Heart left ventricle (tissue), 13 donors: Measurements from ENCODE around the gene LY6G5B.

ENCODE experiments used
- POLR2A ChIP-seq, 2 donors: fragments of 450-650 bp; IDR thresholded peaks; one replicate each; pipeline ENCODE4 v1.6.1; 2017; ENCODE audit warnings: antibody characterized with exemption in 2 of 2, mild to moderate bottlenecking in 2 of 2, moderate library complexity in 2 of 2
- TF ChIP-seq, protein P1 (sequence below), 12 donors: fragments of 200-600 bp; sonication (generic) in 4 of 12; IDR thresholded peaks; one replicate each; pipeline versions ENCODE4 v1.5.0 to v1.8.0; 2018 to 2022; ENCODE audit warnings: antibody characterized with exemption in 12 of 12, mild to moderate bottlenecking in 5 of 12
- donor health status: ischemic (EF 13 %, LVEDD 7.1; RV severe dilation, severe dysfunction).
- donor health status: DM: no; HTN: yes; CAD: no.
- donor health status: DM: no; HTN: no; CAD: no.
- donor health status: ischemic (EF 25% LVEDD 6.9; RV normal size, moderate dysfunction).
- donor health status: ischemic (EF 25% LVEDD 5.7; RV mildly dilated, moderate dysfunction).
- donor health status: ischemic (EF 35%, LVEDD 5.7; RV mildly dilated, moderate dysfunction).
- donor health status: nonischemic (EF 11% LVEDD 7.7; RV severe dilation, severe dysfunction).
- donor health status: DM: yes; HTN: yes; CAD: no.
- donor health status: PGD.
- donor health status: ischemic (EF 29% LVEDD 5.4; RV normal size, mild dysfunction).
- donor health status: nonischemic (EF 23%, LVEDD 6.1; RV moderate dilation, normal function).

DNA sequence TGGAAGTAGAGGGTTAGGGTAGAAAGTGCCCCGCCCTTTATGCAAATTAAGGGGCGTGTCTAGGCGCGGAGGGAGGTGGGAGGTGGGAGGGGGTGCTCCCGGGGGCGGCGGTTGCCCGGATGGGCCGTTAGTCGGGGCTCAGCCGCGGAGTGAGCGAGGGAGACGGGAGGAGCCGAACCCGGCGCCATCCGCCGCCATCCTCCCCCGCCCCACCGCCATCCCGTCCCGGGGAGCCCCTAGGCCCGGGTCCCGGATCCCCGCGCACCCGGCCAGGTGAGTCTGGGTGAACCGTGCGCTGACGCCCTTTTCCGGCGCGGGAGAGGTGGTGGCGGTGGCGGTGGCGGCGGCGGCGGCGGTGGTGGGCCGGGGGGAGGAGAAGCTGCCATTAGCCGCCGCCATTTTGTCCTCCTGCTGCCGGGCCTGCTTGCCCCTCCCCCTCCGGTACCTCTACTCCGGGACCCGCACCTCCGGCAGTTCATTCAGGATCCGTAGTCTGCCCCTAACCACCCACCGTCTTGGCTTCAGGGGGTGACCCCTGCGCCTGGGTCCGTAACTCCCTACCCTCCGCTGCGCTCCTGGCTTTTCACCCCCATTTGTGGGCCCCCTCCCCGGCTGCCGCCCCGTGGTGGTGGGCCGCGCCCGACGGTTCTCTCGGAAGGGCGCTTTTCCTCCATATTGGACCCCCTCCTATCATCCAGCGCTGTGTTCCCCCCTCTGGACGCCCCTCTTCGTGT, 49.0 kb upstream of the LY6G5B start, which contains the start of gene PRRC2A:
- TF ChIP-seq POLR2A (IDR thresholded peaks at IDR 0.05): peak; percentile 23 to 57
- TF ChIP-seq, protein P1, sequence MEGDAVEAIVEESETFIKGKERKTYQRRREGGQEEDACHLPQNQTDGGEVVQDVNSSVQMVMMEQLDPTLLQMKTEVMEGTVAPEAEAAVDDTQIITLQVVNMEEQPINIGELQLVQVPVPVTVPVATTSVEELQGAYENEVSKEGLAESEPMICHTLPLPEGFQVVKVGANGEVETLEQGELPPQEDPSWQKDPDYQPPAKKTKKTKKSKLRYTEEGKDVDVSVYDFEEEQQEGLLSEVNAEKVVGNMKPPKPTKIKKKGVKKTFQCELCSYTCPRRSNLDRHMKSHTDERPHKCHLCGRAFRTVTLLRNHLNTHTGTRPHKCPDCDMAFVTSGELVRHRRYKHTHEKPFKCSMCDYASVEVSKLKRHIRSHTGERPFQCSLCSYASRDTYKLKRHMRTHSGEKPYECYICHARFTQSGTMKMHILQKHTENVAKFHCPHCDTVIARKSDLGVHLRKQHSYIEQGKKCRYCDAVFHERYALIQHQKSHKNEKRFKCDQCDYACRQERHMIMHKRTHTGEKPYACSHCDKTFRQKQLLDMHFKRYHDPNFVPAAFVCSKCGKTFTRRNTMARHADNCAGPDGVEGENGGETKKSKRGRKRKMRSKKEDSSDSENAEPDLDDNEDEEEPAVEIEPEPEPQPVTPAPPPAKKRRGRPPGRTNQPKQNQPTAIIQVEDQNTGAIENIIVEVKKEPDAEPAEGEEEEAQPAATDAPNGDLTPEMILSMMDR (IDR thresholded peaks at IDR 0.05): no peak
